NK-92 treated with Interleukin-12 subunit alpha and Interleukin-12 subunit beta, amount 100 ng/mL, for 24 hours (cell line): Measurements from ENCODE around the gene TMEM221.
"Not testable (repeated sequence)": the region's sequence is repeated elsewhere in the genome, so short reads cannot be mapped to it uniquely, and the experiment has no call there.

Source experiments
- DNase-seq: peaks from one replicate; lab custom pipeline; 2025; lab: John Stamatoyannopoulos, UW

Gene TMEM221

GRCh38 chr19:17448131-17448967 is at the start of gene TMEM221:
Gene TMEM221, minus strand, starts transcription at chr19:17448668. Its CDS starts 206 bp downstream, at chr19:17448462.
- no peak for DNase-seq

- DNase-seq: no peak
These were observed 48.8 kb upstream of the TMEM221 start for GRCh38 chr19:17497149-17497798.

GRCh38 chr19:17496337-17496997 is 48.0 kb upstream of the TMEM221 start:
- DNase-seq: peak; percentile 68

- DNase-seq: no peak
These were observed 47.3 kb upstream of the TMEM221 start for GRCh38 chr19:17495639-17496296.

- no peak for DNase-seq
These were observed 42.8 kb upstream of the TMEM221 start for GRCh38 chr19:17491287-17491686.

GRCh38 chr19:17490411-17490810 is 41.9 kb upstream of the TMEM221 start:
- DNase-seq: no peak

GRCh38 chr19:17489392-17490030 is 41.0 kb upstream of the TMEM221 start:
- DNase-seq: no peak

GRCh38 chr19:17488593-17489391 is 40.3 kb upstream of the TMEM221 start:
- DNase-seq: no peak

GRCh38 chr19:17487284-17488121 is 39.0 kb upstream of the TMEM221 start:
- no peak for DNase-seq

- DNase-seq: no peak
These were observed 38.2 kb upstream of the TMEM221 start for GRCh38 chr19:17486545-17487240.

- DNase-seq: no peak
These were observed 36.2 kb upstream of the TMEM221 start for GRCh38 chr19:17484520-17485185.

- no peak for DNase-seq
These were observed 35.1 kb upstream of the TMEM221 start for GRCh38 chr19:17483605-17484002.

GRCh38 chr19:17482877-17483604 is 34.6 kb upstream of the TMEM221 start:
- DNase-seq: no peak

GRCh38 chr19:17481986-17482385 is 33.5 kb upstream of the TMEM221 start:
- no peak for DNase-seq

GRCh38 chr19:17479325-17479791 is 30.9 kb upstream of the TMEM221 start:
- no peak for DNase-seq

- DNase-seq: no peak
These were observed 27.2 kb upstream of the TMEM221 start for GRCh38 chr19:17475541-17476115.

- DNase-seq: not testable (repeated sequence)
These were observed 26.6 kb upstream of the TMEM221 start for GRCh38 chr19:17475011-17475540.
